Activated CD4-positive, alpha-beta memory T cell treated with anti-CD3 and anti-CD28 coated beads, Interleukin-2, amount 10 ng/mL, durations not matched to agents 7 days and 5 days (primary cell): ENCODE data around the gene FAM13C. TPM values are rescaled to one million over a fixed set of nuclear protein-coding genes. Genes with fewer than 3 reads are reported as not detected.
"Not testable (repeated sequence)": the region's sequence is repeated elsewhere in the genome, so short reads cannot be mapped to it uniquely, and the experiment has no call there.

Experiments
- CTCF ChIA-PET: fragments of 350-600 bp; sonication (Branson Sonifier 250); formaldehyde crosslinking; loops from one replicate; lab custom pipeline; 2021; ENCODE audit warnings: antibody characterized with exemption, inconsistent platforms; lab: Charles Lee
- POLR2A ChIA-PET: fragments of 350-600 bp; sonication (Branson Sonifier 250); formaldehyde crosslinking; loops from one replicate; lab custom pipeline; 2021; ENCODE audit warnings: antibody characterized with exemption; lab: Charles Lee
- DNase-seq: peaks from one replicate; pipeline ENCODE4 v3.0.0-alpha.2; 2020
- H3K27ac Mint-ChIP-seq: one replicate; pipeline ENCODE4 v1.8.0; 2021; ENCODE audit warnings: mild to moderate bottlenecking, mixed read lengths
- H3K27me3 Mint-ChIP-seq: one replicate; pipeline ENCODE4 v1.8.0; 2021; ENCODE audit warnings: mixed read lengths
- H3K36me3 Mint-ChIP-seq: one replicate; pipeline ENCODE4 v1.8.0; 2021; ENCODE audit warnings: low read depth, mixed read lengths
- H3K4me1 Mint-ChIP-seq: one replicate; pipeline ENCODE4 v1.8.0; 2021; ENCODE audit warnings: mixed read lengths
- H3K4me3 Mint-ChIP-seq: one replicate; pipeline ENCODE4 v1.8.0; 2021; ENCODE audit warnings: mild to moderate bottlenecking, mixed read lengths
- H3K9me3 Mint-ChIP-seq: one replicate; pipeline ENCODE4 v1.8.0; 2021; ENCODE audit warnings: mixed read lengths
- total RNA-seq, 2 experiments: library from RNA; stranded (reverse); gene quantifications; one replicate each; pipeline ENCODE4 v1.2.3, GENCODE V29; 2021

The FAM13C gene
- total RNA-seq, 2 experiments from 2014 or later: not detected

DNA sequence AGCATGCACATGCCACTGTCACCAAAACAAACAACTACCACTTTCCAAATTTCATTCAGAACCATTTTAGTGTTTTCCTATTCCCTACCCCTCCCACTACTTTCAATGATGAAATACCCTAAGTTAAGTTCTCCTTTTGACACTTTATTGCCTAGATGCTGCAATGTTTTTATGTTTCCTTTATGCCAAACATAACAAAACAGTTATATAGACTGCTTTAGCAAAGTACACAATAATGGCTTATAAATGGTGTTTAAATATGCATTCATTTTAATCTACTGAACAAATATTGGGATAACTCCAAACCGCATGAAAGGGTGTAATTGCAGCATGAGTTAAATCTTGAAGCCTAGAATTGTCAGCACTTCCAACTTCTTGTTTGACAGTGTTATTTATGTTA lies 116.7 kb downstream of the FAM13C start:
- Mint-ChIP-seq H3K27me3 (no peaks in the 10 kb centered on the region), H3K4me1 (no peaks in the 10 kb centered on the region), H3K4me3 (no peak overlapping the region), H3K36me3 (no peaks in the 10 kb centered on the region), H3K27ac (no peak overlapping the region), H3K9me3 (no peaks in the 10 kb centered on the region)
- ChIA-PET CTCF (no interaction called here), POLR2A (no interaction called here)
- DNase-seq: no peak

DNA sequence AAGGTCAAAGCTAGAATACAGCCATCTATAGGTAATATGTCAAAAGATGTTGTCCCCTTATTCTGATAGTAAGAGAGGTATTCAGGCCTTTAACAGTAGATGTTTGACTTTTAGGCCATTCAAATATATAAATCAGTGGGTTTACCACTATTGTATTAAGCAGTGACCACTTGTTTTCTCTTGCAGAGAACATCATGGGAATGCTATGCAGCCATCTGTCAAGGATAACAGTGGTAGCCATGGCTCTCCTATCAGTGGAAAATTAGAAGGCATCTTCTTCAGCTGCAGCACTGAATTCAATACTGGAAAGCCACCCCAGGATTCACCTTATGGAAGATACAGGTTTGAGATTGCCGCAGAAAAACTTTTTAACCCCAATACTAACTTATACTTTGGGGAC lies 117.5 kb downstream of the FAM13C start:
- DNase-seq: no peak
- Mint-ChIP-seq H3K36me3 (no peaks in the 10 kb centered on the region), H3K27me3 (no peaks in the 10 kb centered on the region), H3K9me3 (no peaks in the 10 kb centered on the region), H3K4me1 (no peaks in the 10 kb centered on the region), H3K27ac (no peak overlapping the region), H3K4me3 (no peak overlapping the region)
- ChIA-PET POLR2A (no interaction called here), CTCF (no interaction called here)

DNA sequence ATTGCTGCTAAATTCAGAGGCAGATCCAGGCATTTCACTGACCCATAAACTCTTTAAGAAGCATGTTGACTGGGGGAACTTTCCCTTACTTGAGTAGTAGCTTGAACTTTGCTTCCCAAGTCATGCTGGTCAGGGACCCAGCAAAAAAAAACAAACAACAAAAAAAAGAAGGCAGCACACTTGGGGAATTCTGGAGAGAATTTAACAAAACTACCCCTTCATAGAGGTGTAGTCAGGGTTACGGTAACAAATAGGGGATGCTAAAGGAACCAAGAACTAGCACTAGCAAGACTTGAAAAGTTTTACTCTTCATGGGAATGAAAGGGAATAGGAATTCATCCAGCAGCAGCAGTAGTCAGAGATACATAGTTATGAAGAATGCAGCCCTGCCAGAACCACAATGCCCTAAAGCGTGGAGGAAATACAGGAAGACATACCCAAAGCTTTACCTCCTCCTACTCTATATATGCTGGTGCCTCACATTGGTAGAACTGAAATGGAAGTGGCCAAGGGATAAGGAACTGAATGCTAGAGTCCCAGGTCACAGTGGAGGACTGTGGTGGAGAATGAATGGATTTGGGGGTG lies 118.6 kb downstream of the FAM13C start:
- H3K4me1 Mint-ChIP-seq: no peaks in the 10 kb centered on the region
- POLR2A ChIA-PET: no interaction called here
- DNase-seq: no peak
- H3K27me3 Mint-ChIP-seq: peaks cover 2% of the 10 kb centered on the region
- H3K27ac Mint-ChIP-seq: no peak overlapping the region
- no peak overlapping the region for H3K4me3 Mint-ChIP-seq
- CTCF ChIA-PET: no interaction called here
- no peaks in the 10 kb centered on the region for H3K9me3 Mint-ChIP-seq
- H3K36me3 Mint-ChIP-seq: no peaks in the 10 kb centered on the region

DNA sequence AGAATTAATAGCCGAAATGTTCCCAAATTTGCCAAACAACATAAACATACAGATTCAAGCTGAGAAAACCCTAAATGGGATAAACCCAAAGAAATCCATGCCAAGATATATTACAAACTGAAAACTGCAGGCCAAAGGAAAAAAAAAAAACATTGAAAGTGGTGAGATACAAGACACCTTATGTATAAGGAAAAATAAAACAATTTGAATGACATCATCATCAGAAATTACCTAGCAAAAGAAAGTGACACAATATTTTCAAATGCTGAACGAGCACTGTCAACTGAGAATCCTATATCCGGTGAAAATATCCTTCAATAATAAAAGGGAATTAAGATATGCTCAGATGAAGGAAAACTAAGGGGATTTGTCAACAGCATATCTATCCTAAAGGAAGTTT lies 119.4 kb downstream of the FAM13C start:
- Mint-ChIP-seq H3K36me3 (no peaks in the 10 kb centered on the region), H3K4me3 (no peak overlapping the region), H3K27me3 (peaks cover 2% of the 10 kb centered on the region), H3K4me1 (no peaks in the 10 kb centered on the region), H3K27ac (no peak overlapping the region), H3K9me3 (no peaks in the 10 kb centered on the region)
- ChIA-PET POLR2A (no interaction called here), CTCF (no interaction called here)
- no peak for DNase-seq

DNA sequence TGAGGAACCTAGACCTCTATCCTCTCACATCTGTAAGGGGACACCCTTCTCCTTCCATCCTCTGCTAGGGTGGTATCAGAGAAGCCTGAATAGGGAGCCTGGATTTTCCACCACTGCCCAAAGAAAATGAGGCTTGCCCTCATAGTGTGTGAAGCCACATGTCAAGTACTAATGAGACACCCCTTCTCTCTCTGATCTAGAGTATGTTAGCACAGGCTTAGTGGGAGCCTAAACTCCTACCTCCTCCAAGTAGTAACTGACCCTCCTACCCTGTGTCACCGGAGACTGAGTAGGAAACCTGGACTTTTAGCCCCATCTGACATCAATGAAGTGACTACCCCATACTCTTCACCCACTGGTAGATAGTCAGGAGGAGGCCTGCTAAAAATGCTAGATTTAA lies 120.3 kb downstream of the FAM13C start:
- DNase-seq: no peak
- CTCF ChIA-PET: no interaction called here
- POLR2A ChIA-PET: no interaction called here
- Mint-ChIP-seq H3K36me3 (no peaks in the 10 kb centered on the region), H3K27me3 (peaks cover 2% of the 10 kb centered on the region), H3K4me3 (no peak overlapping the region), H3K27ac (no peak overlapping the region), H3K9me3 (no peaks in the 10 kb centered on the region), H3K4me1 (no peaks in the 10 kb centered on the region)

DNA sequence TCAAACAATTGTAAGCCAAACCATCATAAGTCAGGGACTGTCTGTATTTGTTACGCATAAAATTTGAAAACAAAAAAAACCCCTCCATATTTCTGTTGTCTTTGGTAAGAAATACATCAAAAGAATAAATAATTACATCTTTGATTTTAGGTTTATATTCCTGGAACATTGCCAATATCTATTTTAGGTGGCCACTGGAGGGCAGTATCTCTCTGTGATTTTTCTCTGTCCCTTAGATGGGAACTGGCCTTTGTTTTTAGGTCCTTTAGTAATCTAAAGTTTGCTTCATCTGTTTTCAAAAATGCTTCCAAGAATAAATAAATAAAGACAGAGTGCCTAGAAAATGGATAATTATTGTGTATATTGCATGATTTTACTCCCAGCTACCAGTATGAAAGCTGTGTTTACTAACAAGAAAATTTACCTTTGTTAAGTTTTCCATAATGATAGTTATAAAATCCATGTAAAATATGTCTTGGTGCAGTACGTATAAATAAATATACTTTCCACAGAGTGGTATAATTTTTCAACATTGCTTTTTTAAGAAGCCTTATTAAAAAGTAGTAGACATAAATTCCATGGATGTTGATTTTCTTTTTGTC lies 121.7 kb downstream of the FAM13C start:
- Mint-ChIP-seq H3K36me3 (no peaks in the 10 kb centered on the region), H3K27me3 (peaks cover 2% of the 10 kb centered on the region), H3K9me3 (no peaks in the 10 kb centered on the region), H3K4me3 (no peak overlapping the region), H3K27ac (no peak overlapping the region), H3K4me1 (no peaks in the 10 kb centered on the region)
- ChIA-PET CTCF (interaction anchor here (0.8 kb wide), 1 partner anchor 381 kb away, joined by 3 read pairs; no protein-coding TSS in a partner anchor), POLR2A (no interaction called here)
- DNase-seq: no peak

DNA sequence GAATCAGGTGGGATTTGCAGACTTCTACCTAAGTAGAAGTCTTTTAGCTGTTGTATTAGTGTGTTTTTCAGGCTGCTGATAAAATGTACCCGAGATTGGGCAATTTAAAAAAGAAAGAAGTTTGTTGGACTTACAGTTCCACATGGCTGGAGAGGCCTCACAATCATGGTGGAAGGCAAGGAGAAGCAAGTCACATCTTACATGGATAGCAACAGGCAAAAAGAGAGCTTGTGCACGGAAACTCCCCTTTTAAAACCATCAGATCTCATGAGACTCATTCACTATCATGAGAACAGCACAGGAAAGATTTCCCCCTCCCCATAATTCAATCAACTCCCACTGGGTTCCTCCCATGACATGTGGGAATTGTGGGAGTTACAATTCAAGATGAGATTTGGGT lies 123.2 kb downstream of the FAM13C start:
- H3K9me3 Mint-ChIP-seq, H3K4me3 Mint-ChIP-seq, DNase-seq, H3K4me1 Mint-ChIP-seq, POLR2A ChIA-PET, H3K27ac Mint-ChIP-seq, H3K36me3 Mint-ChIP-seq, H3K27me3 Mint-ChIP-seq: not testable (repeated sequence)
- CTCF ChIA-PET: interaction anchor here (1.4 kb wide), 1 partner anchor 384 kb away, joined by 3 read pairs; no protein-coding TSS in a partner anchor

DNA sequence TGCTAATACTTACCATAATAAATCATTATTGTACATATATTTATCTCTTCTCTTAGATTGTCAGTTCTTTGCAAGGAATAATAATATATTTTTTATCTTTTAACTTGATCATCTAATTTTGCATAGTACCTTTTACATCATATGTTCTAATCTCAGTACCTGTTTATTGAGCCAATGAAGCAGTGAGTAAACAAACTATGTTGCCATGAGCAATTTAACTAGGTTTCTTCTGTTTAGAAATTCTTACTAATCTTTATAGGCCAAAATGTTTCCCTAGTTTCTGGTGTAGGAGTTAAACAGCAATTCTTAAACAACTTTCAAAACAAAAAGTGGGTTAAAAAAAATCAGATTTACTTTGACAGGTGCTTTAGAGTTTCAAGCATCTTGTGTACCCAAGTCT lies 124.6 kb downstream of the FAM13C start:
- Mint-ChIP-seq H3K27ac (no peak overlapping the region), H3K36me3 (no peaks in the 10 kb centered on the region), H3K4me3 (no peak overlapping the region), H3K9me3 (no peaks in the 10 kb centered on the region), H3K4me1 (no peaks in the 10 kb centered on the region), H3K27me3 (peaks cover 2% of the 10 kb centered on the region)
- CTCF ChIA-PET: no interaction called here
- POLR2A ChIA-PET: no interaction called here
- DNase-seq: no peak

DNA sequence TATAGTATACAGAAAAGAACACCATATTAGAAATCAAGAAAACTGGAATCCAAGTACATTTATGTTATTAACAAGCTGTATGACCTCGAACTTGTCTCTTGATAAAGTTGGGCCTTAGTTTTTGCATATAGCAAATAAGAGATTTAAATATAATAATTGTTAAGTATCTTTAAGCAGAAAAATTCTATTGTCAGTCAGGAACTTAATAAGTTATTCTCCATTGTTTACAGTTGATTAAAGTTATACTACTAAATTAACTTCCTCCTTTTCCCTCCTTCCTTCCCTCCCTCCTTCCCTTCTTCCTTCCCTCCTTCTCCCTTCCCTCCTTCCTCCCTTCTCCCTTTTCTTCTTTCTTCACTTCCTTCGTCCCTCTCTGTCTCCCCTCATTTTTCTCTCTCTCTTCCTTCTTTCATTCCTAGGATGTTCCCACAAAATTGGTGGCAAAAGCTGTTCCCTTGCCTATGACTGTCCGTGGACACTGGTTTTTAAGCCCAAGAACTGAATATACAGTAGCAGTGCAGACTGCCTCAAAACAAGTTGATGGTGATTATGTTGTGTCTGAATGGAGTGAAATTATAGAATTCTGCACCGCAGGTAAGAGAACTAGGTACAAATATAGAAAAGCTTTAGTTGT lies 126.2 kb downstream of the FAM13C start:
- Mint-ChIP-seq H3K27me3 (peaks cover 2% of the 10 kb centered on the region), H3K36me3 (no peaks in the 10 kb centered on the region), H3K9me3 (no peaks in the 10 kb centered on the region), H3K27ac (no peak overlapping the region), H3K4me3 (no peak overlapping the region), H3K4me1 (no peaks in the 10 kb centered on the region)
- no peak for DNase-seq
- CTCF ChIA-PET: no interaction called here
- POLR2A ChIA-PET: no interaction called here

DNA sequence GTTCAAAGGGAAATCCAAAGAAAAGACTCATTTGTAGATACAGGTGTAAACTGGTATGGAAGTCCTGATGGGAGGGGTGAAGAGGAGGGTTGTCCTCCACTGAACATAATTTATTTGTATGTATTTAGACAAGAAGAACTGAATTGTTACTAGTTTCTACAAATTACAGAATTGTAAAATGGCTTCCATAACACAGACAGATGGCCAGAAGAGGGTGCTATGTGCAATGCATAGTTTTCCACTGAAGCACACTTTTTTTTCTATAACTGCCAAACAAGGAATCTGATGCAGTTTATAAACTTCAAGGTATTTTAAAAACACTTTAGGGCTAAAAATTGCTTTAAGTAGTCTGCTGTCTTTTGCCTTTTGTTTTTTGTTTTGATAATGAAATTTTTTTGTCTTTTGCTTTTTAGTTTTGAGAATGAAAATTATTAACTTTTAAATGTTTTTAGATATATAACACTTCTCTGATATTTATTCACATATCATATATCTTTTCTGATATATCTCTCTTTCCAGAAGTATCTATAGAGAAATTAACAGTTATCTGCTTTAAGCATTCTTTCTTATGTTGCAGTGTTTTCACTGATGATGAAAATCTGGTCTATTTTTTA lies 127.4 kb downstream of the FAM13C start:
- CTCF ChIA-PET: no interaction called here
- no peaks in the 10 kb centered on the region for H3K4me1 Mint-ChIP-seq

DNA sequence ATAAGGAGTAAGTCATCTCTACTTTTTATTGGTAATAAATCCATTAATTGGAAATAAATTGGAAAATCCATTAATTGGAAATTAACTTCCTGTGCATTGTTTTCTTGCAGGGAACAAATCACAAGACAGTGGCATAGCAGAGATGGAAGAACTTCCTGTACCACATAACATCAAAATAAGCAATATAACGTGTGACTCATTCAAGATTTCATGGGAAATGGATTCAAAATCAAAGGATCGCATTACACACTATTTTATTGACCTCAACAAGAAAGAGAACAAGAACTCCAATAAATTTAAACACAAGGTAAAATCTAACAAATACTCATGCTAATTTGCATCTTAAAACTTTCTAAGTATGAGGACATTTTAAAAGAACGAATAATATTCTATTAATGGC lies 128.2 kb downstream of the FAM13C start:
- no peak overlapping the region for H3K27ac Mint-ChIP-seq
- no peak overlapping the region for H3K4me3 Mint-ChIP-seq
- no peaks in the 10 kb centered on the region for H3K4me1 Mint-ChIP-seq
- no peaks in the 10 kb centered on the region for H3K9me3 Mint-ChIP-seq
- CTCF ChIA-PET: no interaction called here
- peaks cover 2% of the 10 kb centered on the region for H3K27me3 Mint-ChIP-seq
- DNase-seq: no peak
- POLR2A ChIA-PET: no interaction called here
- H3K36me3 Mint-ChIP-seq: no peaks in the 10 kb centered on the region

More for the DNA sequence above, 127.4 kb downstream of the FAM13C start:
- Mint-ChIP-seq H3K4me3 (no peak overlapping the region), H3K27me3 (peaks cover 2% of the 10 kb centered on the region), H3K27ac (no peak overlapping the region), H3K9me3 (no peaks in the 10 kb centered on the region), H3K36me3 (no peaks in the 10 kb centered on the region)
- POLR2A ChIA-PET: no interaction called here
- DNase-seq: no peak

DNA sequence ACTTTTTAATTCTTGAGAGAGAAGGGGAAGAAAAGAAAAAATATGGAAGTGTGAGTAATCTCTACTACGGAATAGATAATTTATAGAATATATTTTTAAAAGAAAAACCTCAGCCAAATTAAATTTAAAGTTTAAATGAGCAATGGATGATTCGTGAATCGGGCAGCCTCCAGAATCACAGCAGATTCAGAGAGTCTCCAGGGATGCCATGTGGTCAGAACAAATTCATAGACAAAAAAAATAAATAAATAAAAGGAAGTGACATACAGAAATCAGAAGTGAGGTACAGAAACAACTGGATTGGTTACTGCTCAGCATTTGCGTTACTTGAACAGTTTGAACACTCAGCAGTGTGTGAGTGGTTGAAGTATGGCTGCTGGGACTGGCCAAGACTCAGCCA lies 132.9 kb downstream of the FAM13C start:
- H3K27ac Mint-ChIP-seq: no peak overlapping the region
- DNase-seq: no peak
- H3K4me3 Mint-ChIP-seq: no peak overlapping the region
- ChIA-PET CTCF (no interaction called here), POLR2A (no interaction called here)
- H3K9me3 Mint-ChIP-seq: no peaks in the 10 kb centered on the region
- H3K4me1 Mint-ChIP-seq: no peaks in the 10 kb centered on the region
- no peaks in the 10 kb centered on the region for H3K27me3 Mint-ChIP-seq
- no peaks in the 10 kb centered on the region for H3K36me3 Mint-ChIP-seq

DNA sequence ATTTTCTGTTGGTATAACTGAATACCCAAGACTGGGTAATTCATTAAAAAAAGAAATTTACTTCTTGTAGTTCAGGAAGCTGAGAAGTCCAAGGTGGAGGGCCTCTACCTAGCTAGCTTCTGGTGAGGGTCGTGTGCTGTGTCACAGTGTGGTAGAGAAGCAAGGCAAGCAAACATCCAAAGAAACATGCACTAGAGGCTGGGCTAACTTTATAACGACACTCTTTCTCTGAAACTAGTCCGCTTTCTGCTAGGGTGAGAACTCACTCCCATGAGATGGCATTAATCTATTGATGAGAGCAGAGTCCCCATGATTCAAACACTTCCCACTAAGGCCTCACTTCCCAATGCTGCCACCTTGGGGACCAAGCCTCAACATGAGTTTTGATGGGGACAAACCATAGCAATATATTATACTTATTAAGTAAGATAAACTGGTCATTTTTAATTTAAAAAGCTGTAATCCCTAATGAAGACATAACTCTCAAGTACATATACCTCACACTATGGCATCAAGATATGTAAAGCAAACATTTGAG lies 135.1 kb downstream of the FAM13C start:
- POLR2A ChIA-PET: no interaction called here
- no peaks in the 10 kb centered on the region for H3K27me3 Mint-ChIP-seq
- no peak for DNase-seq
- H3K27ac Mint-ChIP-seq: no peak overlapping the region
- no peaks in the 10 kb centered on the region for H3K4me1 Mint-ChIP-seq
- no peak overlapping the region for H3K4me3 Mint-ChIP-seq
- no peaks in the 10 kb centered on the region for H3K9me3 Mint-ChIP-seq
- CTCF ChIA-PET: no interaction called here
- no peaks in the 10 kb centered on the region for H3K36me3 Mint-ChIP-seq
